Psoas muscle (tissue), 8 donors: Measurements from ENCODE around the gene PREX1. TPM values are rescaled to one million over a fixed set of nuclear protein-coding genes. Genes with fewer than 3 reads are reported as not detected.

ENCODE experiments used
- ATAC-seq, 4 donors: fragments of 200-7000 bp; cut with Tn5 transposase; one replicate each; pipeline ENCODE4 v1.9.1; 2020; ENCODE audit warnings: moderate library complexity in 3 of 4, mild to moderate bottlenecking in 2 of 4
- DNase-seq, 2 donors: peaks; one replicate each; pipeline ENCODE4 v3.0.0-alpha.2; 2020
- H3K27ac ChIP-seq: fragments of 200-600 bp; one replicate; pipeline ENCODE4 v1.8.0; 2022
- H3K27me3 ChIP-seq, 3 donors: fragments of 200-600 bp in 1 of 3; one replicate each; pipeline versions ENCODE4 v1.6.1 to v1.8.0; 2013 to 2022; ENCODE audit warnings: low read length in 2 of 3, mild to moderate bottlenecking in 2 of 3, moderate library complexity in 1 of 3; ENCODE audit not compliant: insufficient read depth in 3 of 3
- H3K36me3 ChIP-seq, 2 donors: fragments of 200-600 bp in 1 of 2; one replicate each; pipeline versions ENCODE4 v1.6.1 to v1.8.0; 2013 to 2022; ENCODE audit warnings: low read depth in 1 of 2, mild to moderate bottlenecking in 1 of 2, moderate library complexity in 1 of 2; ENCODE audit not compliant: insufficient read depth in 1 of 2
- H3K4me1 ChIP-seq: fragments of 200-600 bp; one replicate; pipeline ENCODE4 v1.8.0; 2022
- H3K4me3 ChIP-seq: fragments of 200-600 bp; one replicate; pipeline ENCODE4 v1.8.0; 2022; ENCODE audit warnings: mild to moderate bottlenecking
- H3K9me3 ChIP-seq: fragments of 200-600 bp; one replicate; pipeline ENCODE4 v1.8.0; 2022
- CTCF ChIP-seq: fragments of 200-600 bp; IDR thresholded peaks from one replicate; pipeline ENCODE4 v1.8.0; 2022; ENCODE audit warnings: antibody characterized with exemption
- WGBS, 3 donors: extraction: QIAGEN DNeasy Blood & Tissue Kit; methylation state at CpG; one replicate each; pipeline versions ENCODE4 v1.1.6 to v1.1.7; 2013; 5-methylcytosine and 5-hydroxymethylcytosine counted together
- intact Hi-C, 2 donors: fragments of 100-400 bp; cut with DNase I; formaldehyde crosslinking; loops; one replicate each; pipeline versions ENCODE4 v1.11.0 to v1.14.2; 2022
- polyA plus RNA-seq, 3 donors: library from polyadenylated mRNA; stranded (reverse); fragments of 200-250 nt; gene quantifications; one replicate each; pipeline ENCODE4 v1.2.3, GENCODE V29; 2013
- total RNA-seq, 4 donors: library from RNA; stranded (reverse); fragmentation: NEBNext Ultra II Directional in 2 of 4; extraction: Animal tissue kit (Norgen Biotek cat#: 25700) in 2 of 4; gene quantifications; one replicate each; pipeline versions ENCODE4 v1.2.1 to v1.2.4, GENCODE V29; 2021 to 2023
- donor health status: healthy with polysubstance abuse.
- donor health status: DM: no; HTN: no; CAD: no; lungs with moderate emphysema.
- donor health status: Bipolar disorder and iron deficiency.
- donor health status: healthy.
- donor health status: DM: yes; HTN: yes; CAD: no.
- donor health status: DM: no; HTN: no; CAD: no.
- donor health status: DM: no; HTN: no; CAD: no.
- donor health status: DM: yes; HTN: yes; CAD: no.

PREX1 gene
- total and polyA plus RNA-seq, 7 donors, result 2.5 to 8.3 (median 5.3) TPM

GRCh38 chr20:48605364-48606171, 222.2 kb downstream of the PREX1 start:
- TF ChIP-seq CTCF, result no peak
- H3K27me3 ChIP-seq, result peaks cover 0 to 8% (median 0%) of the 10 kb centered on the region in 3 donors
- H3K4me3 ChIP-seq, result no peak overlapping the region
- WGBS, 3 donors, result 70 to 76% (median 72%) methylated on average over 17 of the region's 17 CpGs
- H3K27ac ChIP-seq, result no peak overlapping the region
- H3K4me1 ChIP-seq, result no peaks in the 10 kb centered on the region
- no peaks in the 10 kb centered on the region for H3K36me3 ChIP-seq
- DNase-seq (peak in 1 of 2 donors; percentile 24), ATAC-seq (no peak)
- no peaks in the 10 kb centered on the region for H3K9me3 ChIP-seq
- intact Hi-C loops, result no loop called here

GRCh38 chr20:48604936-48605335, 222.9 kb downstream of the PREX1 start:
- WGBS, 3 donors, result 85 to 91% (median 86%) methylated on average over 7 of the region's 7 CpGs
- H3K27me3 ChIP-seq, result peaks cover 0 to 10% (median 0%) of the 10 kb centered on the region in 3 donors

GRCh38 chr20:48604426-48604825, 223.4 kb downstream of the PREX1 start:
- ATAC-seq (no peak), DNase-seq (peak in 1 of 2 donors; percentile 29)
- WGBS, 3 donors, result 87 to 91% (median 90%) methylated on average over 9 of the region's 9 CpGs
- no peak for TF ChIP-seq CTCF
- Histone ChIP-seq H3K4me1 (no peaks in the 10 kb centered on the region), H3K36me3 (no peaks in the 10 kb centered on the region), H3K9me3 (no peaks in the 10 kb centered on the region), H3K27ac (no peak overlapping the region), H3K4me3 (no peak overlapping the region), H3K27me3 (peaks cover 0 to 16% (median 0%) of the 10 kb centered on the region in 3 donors)
- intact Hi-C loops, result no loop called here

More at GRCh38 chr20:48604936-48605335, 222.9 kb downstream of the PREX1 start:
- Histone ChIP-seq H3K4me3 (no peak overlapping the region), H3K27ac (no peak overlapping the region), H3K9me3 (no peaks in the 10 kb centered on the region), H3K4me1 (no peaks in the 10 kb centered on the region), H3K36me3 (no peaks in the 10 kb centered on the region)
- DNase-seq (no peak), ATAC-seq (no peak)
- intact Hi-C loops, result no loop called here
- no peak for TF ChIP-seq CTCF

- no peak for TF ChIP-seq CTCF
Observed at GRCh38 chr20:48603819-48604405, 223.9 kb downstream of the PREX1 start.

More at GRCh38 chr20:48603819-48604405, 223.9 kb downstream of the PREX1 start:
- intact Hi-C loops, result no loop called here
- no peak overlapping the region for H3K4me3 ChIP-seq
- no peaks in the 10 kb centered on the region for H3K4me1 ChIP-seq
- ATAC-seq (no peak), DNase-seq (peak in 1 of 2 donors; percentile 32)
- no peaks in the 10 kb centered on the region for H3K9me3 ChIP-seq
- WGBS, 3 donors, result 59 to 66% (median 60%) methylated on average over 11 of the region's 11 CpGs
- H3K36me3 ChIP-seq, result no peaks in the 10 kb centered on the region
- H3K27me3 ChIP-seq, result peaks cover 0 to 19% (median 0%) of the 10 kb centered on the region in 3 donors
- H3K27ac ChIP-seq, result no peak overlapping the region
